ENCODE measurements around the gene PCYT2.

DNA sequence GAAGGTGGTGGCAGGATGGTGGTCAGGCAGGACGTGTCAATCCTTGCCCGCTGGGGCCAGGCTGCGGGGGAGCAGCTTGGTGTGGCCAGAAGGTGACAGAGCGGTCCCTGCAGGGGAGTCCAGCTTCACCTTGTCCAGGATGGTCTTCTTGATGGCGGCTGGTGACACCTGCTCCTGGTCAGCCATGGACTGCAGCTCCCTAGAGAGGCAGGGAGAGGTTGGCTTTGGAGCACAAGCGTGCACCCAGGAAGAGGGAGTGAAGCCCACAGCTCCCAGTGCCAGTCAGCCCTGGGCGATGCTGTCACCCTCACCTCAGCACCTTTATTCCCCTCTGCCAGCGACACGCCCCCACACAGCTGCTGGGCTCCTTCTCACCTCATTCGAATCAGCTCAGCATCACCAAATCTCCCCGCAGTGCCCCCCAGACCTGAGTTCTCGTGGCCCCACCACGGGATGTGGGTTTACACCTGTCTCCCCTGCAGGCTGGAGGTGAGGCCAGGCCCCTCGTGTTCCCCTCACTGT is 22.0 kb upstream of the PCYT2 start:
- TF ChIP-seq, protein P1, sequence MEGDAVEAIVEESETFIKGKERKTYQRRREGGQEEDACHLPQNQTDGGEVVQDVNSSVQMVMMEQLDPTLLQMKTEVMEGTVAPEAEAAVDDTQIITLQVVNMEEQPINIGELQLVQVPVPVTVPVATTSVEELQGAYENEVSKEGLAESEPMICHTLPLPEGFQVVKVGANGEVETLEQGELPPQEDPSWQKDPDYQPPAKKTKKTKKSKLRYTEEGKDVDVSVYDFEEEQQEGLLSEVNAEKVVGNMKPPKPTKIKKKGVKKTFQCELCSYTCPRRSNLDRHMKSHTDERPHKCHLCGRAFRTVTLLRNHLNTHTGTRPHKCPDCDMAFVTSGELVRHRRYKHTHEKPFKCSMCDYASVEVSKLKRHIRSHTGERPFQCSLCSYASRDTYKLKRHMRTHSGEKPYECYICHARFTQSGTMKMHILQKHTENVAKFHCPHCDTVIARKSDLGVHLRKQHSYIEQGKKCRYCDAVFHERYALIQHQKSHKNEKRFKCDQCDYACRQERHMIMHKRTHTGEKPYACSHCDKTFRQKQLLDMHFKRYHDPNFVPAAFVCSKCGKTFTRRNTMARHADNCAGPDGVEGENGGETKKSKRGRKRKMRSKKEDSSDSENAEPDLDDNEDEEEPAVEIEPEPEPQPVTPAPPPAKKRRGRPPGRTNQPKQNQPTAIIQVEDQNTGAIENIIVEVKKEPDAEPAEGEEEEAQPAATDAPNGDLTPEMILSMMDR (IDR thresholded peaks at IDR 0.05): no peak
- TF ChIP-seq POLR2A (IDR thresholded peaks at IDR 0.05) (no peak), EP300 (IDR thresholded peaks at IDR 0.05; ENCODE audit: low read depth) (no peak)
